GM10266 (cell line): Measurements from ENCODE around the gene DENND1B.

Source experiments
- DNase-seq: peaks from one replicate; pipeline ENCODE4 v3.0.0; 2012; ENCODE audit errors: extremely low spot score
- CTCF ChIP-seq: IDR thresholded peaks from 2 replicates; pipeline ENCODE4 v1.5.1; 2012; ENCODE audit warnings: mild to moderate bottlenecking, low read depth; ENCODE audit not compliant: control insufficient read depth, insufficient read depth; ENCODE audit errors: missing control alignments

The DENND1B gene

GRCh38 chr1:197773856-197774255 lies 1.4 kb downstream of the DENND1B start:
- DNase-seq, result no peak
- no peak for TF ChIP-seq CTCF

- no peak for DNase-seq
- no peak for TF ChIP-seq CTCF
These were observed 3.2 kb downstream of the DENND1B start for GRCh38 chr1:197771904-197772556.

- no peak for TF ChIP-seq CTCF
- no peak for DNase-seq
These were observed 3.9 kb downstream of the DENND1B start for GRCh38 chr1:197771386-197771785.

- no peak for DNase-seq
- TF ChIP-seq CTCF, result no peak
These were observed 5.0 kb downstream of the DENND1B start for GRCh38 chr1:197770243-197770642.

- TF ChIP-seq CTCF, result no peak
- DNase-seq, result no peak
These were observed 6.0 kb downstream of the DENND1B start for GRCh38 chr1:197769287-197769686.

- no peak for DNase-seq
- no peak for TF ChIP-seq CTCF
These were observed 7.1 kb downstream of the DENND1B start for GRCh38 chr1:197768014-197768805.

- no peak for DNase-seq
- no peak for TF ChIP-seq CTCF
These were observed 11.5 kb downstream of the DENND1B start for GRCh38 chr1:197763769-197764168.
